Endodermal cell (in vitro differentiated cells): Measurements from ENCODE around the gene CR1. TPM values are rescaled to one million over a fixed set of nuclear protein-coding genes. Genes with fewer than 3 reads are reported as not detected.

Experiments used
- DNase-seq: peaks from one replicate; pipeline ENCODE4 v3.0.0-alpha.2; 2017
- H3K27ac ChIP-seq: 2 replicates; pipeline ENCODE4 v1.5.1; 2013; ENCODE audit warnings: mild to moderate bottlenecking, low read depth, low read length, moderate library complexity
- H3K27me3 ChIP-seq: 2 replicates; pipeline ENCODE4 v1.6.1; 2013; ENCODE audit warnings: mild to moderate bottlenecking, low read length, moderate library complexity; ENCODE audit not compliant: insufficient read depth, control insufficient read depth, poor library complexity, severe bottlenecking
- H3K36me3 ChIP-seq: 2 replicates; pipeline ENCODE4 v1.7.0; 2013; ENCODE audit warnings: mild to moderate bottlenecking, low read length, moderate library complexity; ENCODE audit not compliant: control insufficient read depth, insufficient read depth
- H3K4me1 ChIP-seq: one replicate; pipeline ENCODE4 v1.7.0; 2013; ENCODE audit warnings: low read length; ENCODE audit not compliant: control insufficient read depth, insufficient read depth
- H3K4me3 ChIP-seq: 2 replicates; pipeline ENCODE4 v1.5.1; 2013; ENCODE audit warnings: mild to moderate bottlenecking, low read length, moderate library complexity
- H3K9ac ChIP-seq: 2 replicates; pipeline ENCODE4 v1.6.1; 2013; ENCODE audit warnings: mild to moderate bottlenecking, low read length, moderate library complexity; ENCODE audit not compliant: poor library complexity, severe bottlenecking; ENCODE audit errors: extremely low read depth
- H3K9me3 ChIP-seq: 2 replicates; pipeline ENCODE4 v1.6.1; 2013; ENCODE audit warnings: mild to moderate bottlenecking, low read length, moderate library complexity; ENCODE audit not compliant: control insufficient read depth
- H3K27ac Mint-ChIP-seq: 2 replicates; pipeline ENCODE4 v1.8.0; 2020; ENCODE audit warnings: mixed read lengths
- H3K27me3 Mint-ChIP-seq: 2 replicates; pipeline ENCODE4 v1.8.0; 2021; ENCODE audit warnings: mild to moderate bottlenecking, mixed read lengths; ENCODE audit not compliant: insufficient read depth
- H3K36me3 Mint-ChIP-seq: 2 replicates; pipeline ENCODE4 v1.8.0; 2020; ENCODE audit warnings: low read depth, mixed read lengths
- H3K4me1 Mint-ChIP-seq: 2 replicates; pipeline ENCODE4 v1.8.0; 2020; ENCODE audit warnings: mixed read lengths
- H3K4me3 Mint-ChIP-seq: 2 replicates; pipeline ENCODE4 v1.8.0; 2020; ENCODE audit warnings: mild to moderate bottlenecking, moderate library complexity, mixed read lengths
- H3K9me3 Mint-ChIP-seq: 2 replicates; pipeline ENCODE4 v1.8.0; 2020; ENCODE audit warnings: mild to moderate bottlenecking, mixed read lengths
- WGBS, 2 experiments: methylation state at CpG; one replicate each; pipeline versions ENCODE4 v1.1.5 to v1.1.7; 2013; ENCODE audit warnings: missing lambda C conversion rate in 2 of 2, mixed read lengths in 1 of 2; ENCODE audit not compliant: insufficient coverage in 1 of 2, insufficient read length in 1 of 2; 5-methylcytosine and 5-hydroxymethylcytosine counted together
- total RNA-seq, 2 donors: library from RNA; stranded (reverse); fragmentation: NEBNext Ultra II Directional in 1 of 2; extraction: Animal tissue kit (Norgen Biotek cat#: 25700) in 1 of 2; gene quantifications; 2 replicates in 1 of 2; 3 replicates in 1 of 2; pipeline ENCODE4 v1.2.1, GENCODE V29; 2021
- TF ChIP-seq, protein P1 (sequence below): fragments of 200-600 bp; sonication (generic); conservative IDR thresholded peaks from 2 replicates; pipeline ENCODE4 v1.5.0; 2021; ENCODE audit warnings: antibody characterized with exemption, mild to moderate bottlenecking

The CR1 gene
- total RNA-seq, 2 donors from 2014 or later: 0.07 TPM; not detected in 1

DNA sequence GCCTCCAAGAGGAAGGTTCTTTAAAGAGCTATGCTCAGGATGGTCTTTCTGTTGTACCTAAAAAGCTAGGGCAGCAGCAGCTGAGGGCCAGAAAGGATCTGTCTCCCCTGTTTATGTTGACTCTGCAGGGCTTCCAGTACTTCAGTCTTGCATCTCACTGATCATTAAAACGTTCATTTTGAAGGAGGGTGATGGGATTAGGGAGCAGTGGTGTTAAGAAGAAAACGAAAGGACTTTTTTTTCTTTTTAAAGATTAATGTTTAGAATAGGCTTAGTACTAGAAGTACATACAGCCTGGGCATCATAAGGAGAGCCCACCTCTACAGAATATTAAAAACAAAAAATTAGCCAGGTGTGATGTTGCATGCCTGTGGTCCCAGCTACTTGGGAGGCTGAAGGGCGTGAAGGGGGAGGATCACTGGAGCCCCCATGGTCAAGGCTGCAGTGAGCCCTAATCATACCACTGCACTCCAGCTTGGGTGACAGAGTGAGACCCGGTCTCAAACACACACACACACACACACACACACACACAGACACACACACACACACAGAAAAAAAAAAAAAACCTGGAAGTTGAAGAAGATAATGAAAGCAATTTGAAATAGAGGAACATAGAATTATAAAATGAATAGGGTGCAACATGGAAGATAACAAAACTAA, 151.8 kb downstream of the CR1 start:
- H3K4me1 Mint-ChIP-seq: peaks cover 45% of the 10 kb centered on the region
- Histone ChIP-seq H3K9ac (no peak overlapping the region), H3K27ac (no peak overlapping the region), H3K4me3 (no peak overlapping the region), H3K4me1 (peaks cover 10% of the 10 kb centered on the region), H3K27me3 (no peaks in the 10 kb centered on the region), H3K9me3 (no peaks in the 10 kb centered on the region), H3K36me3 (no peaks in the 10 kb centered on the region)
- H3K4me3 Mint-ChIP-seq: no peak overlapping the region
- H3K9me3 Mint-ChIP-seq: no peaks in the 10 kb centered on the region
- H3K27me3 Mint-ChIP-seq: no peaks in the 10 kb centered on the region
- H3K36me3 Mint-ChIP-seq: no peaks in the 10 kb centered on the region
- H3K27ac Mint-ChIP-seq: no peak overlapping the region
- 63 to 86% methylated on average over 1 to 3 of the region's 4 CpGs for WGBS, 2 experiments
- TF ChIP-seq, protein P1, sequence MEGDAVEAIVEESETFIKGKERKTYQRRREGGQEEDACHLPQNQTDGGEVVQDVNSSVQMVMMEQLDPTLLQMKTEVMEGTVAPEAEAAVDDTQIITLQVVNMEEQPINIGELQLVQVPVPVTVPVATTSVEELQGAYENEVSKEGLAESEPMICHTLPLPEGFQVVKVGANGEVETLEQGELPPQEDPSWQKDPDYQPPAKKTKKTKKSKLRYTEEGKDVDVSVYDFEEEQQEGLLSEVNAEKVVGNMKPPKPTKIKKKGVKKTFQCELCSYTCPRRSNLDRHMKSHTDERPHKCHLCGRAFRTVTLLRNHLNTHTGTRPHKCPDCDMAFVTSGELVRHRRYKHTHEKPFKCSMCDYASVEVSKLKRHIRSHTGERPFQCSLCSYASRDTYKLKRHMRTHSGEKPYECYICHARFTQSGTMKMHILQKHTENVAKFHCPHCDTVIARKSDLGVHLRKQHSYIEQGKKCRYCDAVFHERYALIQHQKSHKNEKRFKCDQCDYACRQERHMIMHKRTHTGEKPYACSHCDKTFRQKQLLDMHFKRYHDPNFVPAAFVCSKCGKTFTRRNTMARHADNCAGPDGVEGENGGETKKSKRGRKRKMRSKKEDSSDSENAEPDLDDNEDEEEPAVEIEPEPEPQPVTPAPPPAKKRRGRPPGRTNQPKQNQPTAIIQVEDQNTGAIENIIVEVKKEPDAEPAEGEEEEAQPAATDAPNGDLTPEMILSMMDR: no peak
- DNase-seq: no peak

DNA sequence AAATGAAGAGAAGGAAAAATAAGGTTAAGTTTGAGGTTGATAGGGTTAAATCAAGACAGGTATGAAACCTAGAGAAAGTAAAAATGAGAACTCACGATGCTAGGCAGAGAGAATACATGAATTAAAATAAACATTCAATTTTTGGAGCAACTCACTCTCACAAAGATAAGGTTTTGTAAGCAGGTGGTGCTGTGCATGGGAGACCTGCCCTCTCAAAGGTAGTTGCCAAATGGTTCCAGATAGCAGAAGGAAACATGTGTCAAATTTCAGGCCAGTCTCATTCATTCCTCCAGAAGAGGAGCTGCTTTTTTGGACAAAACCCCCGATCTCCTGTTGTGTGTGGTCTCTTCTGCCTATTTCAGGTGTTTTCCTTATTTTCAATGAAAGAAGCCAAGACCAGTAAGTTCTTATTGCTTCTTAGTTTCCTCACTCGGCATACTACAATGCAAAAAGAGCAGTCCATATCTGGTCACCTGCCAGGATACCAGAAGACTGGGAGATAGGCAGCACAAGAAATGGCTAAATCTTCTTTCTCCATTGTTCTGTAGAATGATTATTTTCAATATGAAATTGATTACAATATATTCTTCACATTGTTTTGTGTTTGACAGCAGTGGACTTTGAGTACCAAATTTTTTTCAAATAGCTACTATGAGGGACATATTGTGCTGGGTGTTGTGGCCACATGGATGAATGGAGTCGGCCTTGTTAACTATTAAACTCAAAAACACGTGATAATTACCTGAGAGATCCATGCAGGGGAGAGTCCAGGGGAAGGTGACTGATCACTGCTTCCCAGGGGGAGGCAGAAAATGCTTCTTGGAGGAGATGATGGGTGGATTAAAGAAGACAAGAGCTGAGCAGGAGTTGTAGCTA, 152.6 kb downstream of the CR1 start:
- Mint-ChIP-seq H3K4me1 (peaks cover 45% of the 10 kb centered on the region), H3K36me3 (no peaks in the 10 kb centered on the region), H3K9me3 (no peaks in the 10 kb centered on the region), H3K27ac (peak overlapping the region; percentile 69), H3K27me3 (no peaks in the 10 kb centered on the region), H3K4me3 (peak overlapping the region; percentile 3)
- Histone ChIP-seq H3K4me3 (no peak overlapping the region), H3K36me3 (no peaks in the 10 kb centered on the region), H3K9me3 (no peaks in the 10 kb centered on the region), H3K27ac (no peak overlapping the region), H3K4me1 (peaks cover 10% of the 10 kb centered on the region), H3K27me3 (no peaks in the 10 kb centered on the region), H3K9ac (no peak overlapping the region)
- peak; percentile 49 for DNase-seq
- WGBS, 2 experiments: 88 to 96% methylated on average over 2 to 5 of the region's 5 CpGs
- TF ChIP-seq, protein P1: no peak

DNA sequence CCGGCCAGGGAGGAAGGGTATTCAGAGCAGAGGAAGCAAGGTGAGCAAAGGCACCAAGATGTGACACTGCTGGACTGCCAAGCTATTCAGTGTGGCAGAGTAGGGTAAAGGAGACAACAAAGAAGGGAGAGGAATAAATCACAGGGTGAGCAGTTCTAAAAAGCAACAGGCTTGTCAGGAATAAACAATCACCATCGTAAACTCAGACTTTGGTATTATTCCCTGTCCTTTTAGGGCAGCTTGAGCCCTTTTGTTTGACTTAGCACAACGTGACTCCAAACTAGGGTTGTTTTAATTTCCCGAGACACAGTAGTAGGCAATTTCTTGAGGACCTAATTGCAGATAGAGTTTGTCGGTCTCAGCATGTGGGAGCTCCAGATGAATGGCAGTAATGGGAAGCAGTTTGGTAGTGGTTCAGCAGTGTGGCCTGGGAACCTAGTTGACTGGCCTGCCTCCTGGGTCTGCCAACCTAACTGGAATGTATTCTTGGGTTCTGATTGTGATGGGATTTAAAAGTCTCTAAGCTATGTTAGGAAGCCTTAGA, 153.3 kb downstream of the CR1 start:
- TF ChIP-seq, protein P1: no peak

More for the DNA sequence above, 153.3 kb downstream of the CR1 start:
- Mint-ChIP-seq H3K9me3 (no peaks in the 10 kb centered on the region), H3K4me1 (peaks cover 45% of the 10 kb centered on the region), H3K36me3 (no peaks in the 10 kb centered on the region), H3K27me3 (no peaks in the 10 kb centered on the region), H3K27ac (peak overlapping the region; percentile 69), H3K4me3 (peak overlapping the region; percentile 3)
- H3K36me3 ChIP-seq: no peaks in the 10 kb centered on the region
- no peaks in the 10 kb centered on the region for H3K9me3 ChIP-seq
- H3K4me3 ChIP-seq: no peak overlapping the region
- 56 to 63% methylated on average over 4 to 5 of the region's 5 CpGs for WGBS, 2 experiments
- peak; percentile 63 for DNase-seq
- no peak overlapping the region for H3K9ac ChIP-seq
- H3K27me3 ChIP-seq: no peaks in the 10 kb centered on the region
- H3K27ac ChIP-seq: no peak overlapping the region
- H3K4me1 ChIP-seq: peaks cover 10% of the 10 kb centered on the region
